ENCODE results near the gene POC1B. TPM values are rescaled to one million over a fixed set of nuclear protein-coding genes. Genes with fewer than 3 reads are reported as not detected.

Gene POC1B
- total RNA-seq, 1 donor from 2014 or later, result 22.7 TPM

GRCh38 chr12:89481213-89481914 lies 44.5 kb downstream of the POC1B start:
- no peak overlapping the region for H3K27ac Mint-ChIP-seq (ENCODE audit: unreplicated experiment)

GRCh38 chr12:89479982-89480381 lies 45.9 kb downstream of the POC1B start:
- Mint-ChIP-seq H3K4me3 (ENCODE audit: unreplicated experiment) (no peak overlapping the region), H3K36me3 (ENCODE audit: low read depth, unreplicated experiment) (peaks cover 5% of the 10 kb centered on the region), H3K4me1 (ENCODE audit: unreplicated experiment) (peaks cover 11% of the 10 kb centered on the region), H3K27ac (ENCODE audit: unreplicated experiment) (no peak overlapping the region), H3K9me3 (ENCODE audit: unreplicated experiment) (no peaks in the 10 kb centered on the region), H3K27me3 (ENCODE audit: unreplicated experiment) (no peaks in the 10 kb centered on the region)
- DNase-seq (ENCODE audit: low spot score), result no peak
- no peak for TF ChIP-seq CTCF (IDR thresholded peaks at IDR 0.05; ENCODE audit: unreplicated experiment)

More at GRCh38 chr12:89481213-89481914, 44.5 kb downstream of the POC1B start:
- H3K9me3 Mint-ChIP-seq (ENCODE audit: unreplicated experiment), result no peaks in the 10 kb centered on the region
- H3K4me1 Mint-ChIP-seq (ENCODE audit: unreplicated experiment), result peaks cover 11% of the 10 kb centered on the region
- H3K4me3 Mint-ChIP-seq (ENCODE audit: unreplicated experiment), result no peak overlapping the region
- H3K36me3 Mint-ChIP-seq (ENCODE audit: low read depth, unreplicated experiment), result peaks cover 10% of the 10 kb centered on the region
- no peaks in the 10 kb centered on the region for H3K27me3 Mint-ChIP-seq (ENCODE audit: unreplicated experiment)
- DNase-seq (ENCODE audit: low spot score), result no peak
- TF ChIP-seq CTCF (IDR thresholded peaks at IDR 0.05; ENCODE audit: unreplicated experiment), result no peak

- H3K4me1 Mint-ChIP-seq (ENCODE audit: unreplicated experiment), result peaks cover 11% of the 10 kb centered on the region
- H3K9me3 Mint-ChIP-seq (ENCODE audit: unreplicated experiment), result no peaks in the 10 kb centered on the region
- peak overlapping the region; percentile 1 for H3K4me3 Mint-ChIP-seq (ENCODE audit: unreplicated experiment)
- H3K27ac Mint-ChIP-seq (ENCODE audit: unreplicated experiment), result no peak overlapping the region
- peaks cover 5% of the 10 kb centered on the region for H3K36me3 Mint-ChIP-seq (ENCODE audit: low read depth, unreplicated experiment)
- DNase-seq (ENCODE audit: low spot score), result no peak
- H3K27me3 Mint-ChIP-seq (ENCODE audit: unreplicated experiment), result no peaks in the 10 kb centered on the region
- TF ChIP-seq CTCF (IDR thresholded peaks at IDR 0.05; ENCODE audit: unreplicated experiment), result no peak
These were observed 48.1 kb downstream of the POC1B start for GRCh38 chr12:89477633-89478279.

- H3K36me3 Mint-ChIP-seq (ENCODE audit: low read depth, unreplicated experiment), result peaks cover 5% of the 10 kb centered on the region
- no peak for DNase-seq (ENCODE audit: low spot score)
- no peak for TF ChIP-seq CTCF (IDR thresholded peaks at IDR 0.05; ENCODE audit: unreplicated experiment)
- H3K4me1 Mint-ChIP-seq (ENCODE audit: unreplicated experiment), result peaks cover 11% of the 10 kb centered on the region
- no peaks in the 10 kb centered on the region for H3K27me3 Mint-ChIP-seq (ENCODE audit: unreplicated experiment)
- peak overlapping the region; percentile 1 for H3K4me3 Mint-ChIP-seq (ENCODE audit: unreplicated experiment)
- H3K9me3 Mint-ChIP-seq (ENCODE audit: unreplicated experiment), result no peaks in the 10 kb centered on the region
- no peak overlapping the region for H3K27ac Mint-ChIP-seq (ENCODE audit: unreplicated experiment)
These were observed 48.8 kb downstream of the POC1B start for GRCh38 chr12:89476904-89477595.

Measured in endothelial cell (in vitro differentiated cells).